H1 (cell line): ENCODE data around the gene VPS11. TPM values are rescaled to one million over a fixed set of nuclear protein-coding genes. Genes with fewer than 3 reads are reported as not detected.

ENCODE experiments used
- CTCF ChIA-PET: fragments of 300-600 bp; sonication (Branson Sonifier 250); formaldehyde crosslinking; loops from one replicate; lab custom pipeline; 2021; ENCODE audit not compliant: partially characterized antibody; lab: Charles Lee
- POLR2A ChIA-PET: fragments of 300-600 bp; sonication (Branson Sonifier 250); formaldehyde crosslinking; loops from one replicate; lab custom pipeline; 2021; ENCODE audit warnings: inconsistent platforms; ENCODE audit not compliant: partially characterized antibody; lab: Charles Lee
- DNase-seq, 2 experiments: peaks; one replicate each; pipeline versions ENCODE4 v3.0.0 to v3.0.0-alpha.2; 2010 to 2022; ENCODE audit warnings: low spot score in 2 of 2, low read depth in 1 of 2, mixed read lengths in 1 of 2
- FAIRE-seq: peaks from 2 replicates; lab custom pipeline; 2011; peaks lifted over from hg19 to GRCh38; lab: Jason Lieb, UNC
- H2AFZ ChIP-seq: 2 replicates; pipeline ENCODE4 v1.8.1; 2012; ENCODE audit warnings: low read length, inconsistent platforms
- H2AK5ac ChIP-seq: 2 replicates; pipeline ENCODE4 v1.6.1; 2013; ENCODE audit warnings: low read depth, low read length
- H2BK120ac ChIP-seq: replicated peaks from 2 replicates; pipeline ENCODE3; 2013; ENCODE audit warnings: low read depth, low read length, inconsistent platforms
- H2BK12ac ChIP-seq: 2 replicates; pipeline ENCODE4 v1.6.1; 2013; ENCODE audit warnings: low read depth, low read length
- H2BK15ac ChIP-seq: 2 replicates; pipeline ENCODE4 v1.6.1; 2013; ENCODE audit warnings: low read length
- H2BK20ac ChIP-seq: 2 replicates; pipeline ENCODE4 v1.6.1; 2013; ENCODE audit warnings: low read length
- H2BK5ac ChIP-seq: 2 replicates; pipeline ENCODE4 v1.6.1; 2013; ENCODE audit warnings: low read depth, low read length
- H3K14ac ChIP-seq: 2 replicates; pipeline ENCODE4 v1.6.1; 2013; ENCODE audit warnings: inconsistent platforms; ENCODE audit not compliant: insufficient read length
- H3K18ac ChIP-seq: 2 replicates; pipeline ENCODE4 v1.6.1; 2013; ENCODE audit warnings: low read length; ENCODE audit errors: extremely low read depth
- H3K23ac ChIP-seq: 2 replicates; pipeline ENCODE4 v1.6.1; 2013; ENCODE audit warnings: inconsistent platforms; ENCODE audit not compliant: insufficient read length
- H3K23me2 ChIP-seq: 2 replicates; pipeline ENCODE4 v1.6.1; 2013; ENCODE audit warnings: low read depth, low read length
- H3K27ac ChIP-seq: 2 replicates; pipeline ENCODE4 v1.6.1; 2011; ENCODE audit warnings: low read depth, low read length, inconsistent platforms
- H3K27me3 ChIP-seq, 4 experiments: replicated peaks in 1 of 4; 1 replicate in 1 of 4; 2 replicates in 3 of 4; pipeline versions ENCODE4 v1.6.1 to v1.8.1; 2011 to 2013; ENCODE audit warnings: low read length in 3 of 4, mild to moderate bottlenecking in 3 of 4, inconsistent platforms in 2 of 4, mixed read lengths in 2 of 4, moderate library complexity in 1 of 4; ENCODE audit not compliant: control insufficient read depth in 3 of 4, insufficient read depth in 3 of 4; ENCODE audit errors: extremely low read depth in 1 of 4
- H3K36me3 ChIP-seq, 4 experiments: 2 replicates each; pipeline versions ENCODE4 v1.6.1 to v1.8.1; 2011 to 2013; ENCODE audit warnings: mild to moderate bottlenecking in 4 of 4, low read length in 3 of 4, moderate library complexity in 2 of 4, control low read depth in 1 of 4, inconsistent platforms in 1 of 4; ENCODE audit not compliant: insufficient read depth in 4 of 4, control insufficient read depth in 2 of 4
- H3K4ac ChIP-seq: replicated peaks from 2 replicates; pipeline ENCODE3; 2013; ENCODE audit warnings: low read length, low read depth, mixed read lengths, inconsistent platforms; ENCODE audit not compliant: insufficient read length
- H3K4me1 ChIP-seq, 4 experiments: replicated peaks in 1 of 4; 1 replicate in 1 of 4; 2 replicates in 3 of 4; pipeline versions ENCODE4 v1.6.1 to v1.8.1; 2011 to 2013; ENCODE audit warnings: low read length in 3 of 4, inconsistent platforms in 2 of 4, mixed read lengths in 1 of 4; ENCODE audit not compliant: insufficient read depth in 4 of 4, control insufficient read depth in 3 of 4
- H3K4me2 ChIP-seq, 2 experiments: 2 replicates each; pipeline versions ENCODE4 v1.6.1 to v1.8.1; 2011 to 2013; ENCODE audit warnings: low read depth in 2 of 2, low read length in 2 of 2, control low read depth in 1 of 2, inconsistent platforms in 1 of 2, mild to moderate bottlenecking in 1 of 2; ENCODE audit not compliant: insufficient read depth in 1 of 2
- H3K4me3 ChIP-seq, 4 experiments: fragments of 200-600, 300-600 bp in 1 of 4; sonication (generic), shearing (Covaris generic), sonication (Bioruptor Twin) in 1 of 4; 2 replicates each; pipeline versions ENCODE4 v1.5.1 to v1.8.1; 2011 to 2016; ENCODE audit warnings: low read length in 4 of 4, low read depth in 3 of 4, control low read depth in 2 of 4, inconsistent platforms in 2 of 4, mild to moderate bottlenecking in 2 of 4, mixed read lengths in 1 of 4, moderate library complexity in 1 of 4; ENCODE audit not compliant: insufficient read depth in 2 of 4; ENCODE audit errors: extremely low read depth in 1 of 4
- H3K56ac ChIP-seq: replicated peaks from 2 replicates; pipeline ENCODE3; 2013; ENCODE audit warnings: low read depth, mild to moderate bottlenecking, mixed read lengths, low read length, inconsistent platforms; ENCODE audit not compliant: insufficient read length
- H3K79me1 ChIP-seq: 2 replicates; pipeline ENCODE4 v1.6.1; 2013; ENCODE audit warnings: low read depth, low read length, control low read depth
- H3K79me2 ChIP-seq, 2 experiments: 2 replicates each; pipeline versions ENCODE4 v1.6.1 to v1.8.1; 2012 to 2013; ENCODE audit warnings: low read length in 2 of 2, mild to moderate bottlenecking in 2 of 2, inconsistent platforms in 1 of 2; ENCODE audit not compliant: insufficient read depth in 2 of 2, control insufficient read depth in 1 of 2
- H3K9ac ChIP-seq, 4 experiments: replicated peaks in 1 of 4; 1 replicate in 1 of 4; 2 replicates in 3 of 4; pipeline versions ENCODE4 v1.6.1 to v1.8.1; 2011 to 2013; ENCODE audit warnings: low read depth in 3 of 4, low read length in 3 of 4, control low read depth in 2 of 4, mild to moderate bottlenecking in 2 of 4, moderate library complexity in 2 of 4, inconsistent platforms in 1 of 4; ENCODE audit errors: extremely low read depth in 1 of 4
- H3K9me3 ChIP-seq, 2 experiments: 2 replicates each; pipeline versions ENCODE4 v1.6.1 to v1.8.1; 2012 to 2013; ENCODE audit warnings: mild to moderate bottlenecking in 2 of 2, moderate library complexity in 2 of 2, control low read depth in 1 of 2, inconsistent platforms in 1 of 2, low read depth in 1 of 2, low read length in 1 of 2, mixed read lengths in 1 of 2; ENCODE audit not compliant: insufficient read depth in 2 of 2
- H4K20me1 ChIP-seq, 2 experiments: replicated peaks in 1 of 2; 2 replicates each; pipeline versions ENCODE3 to v1.8.1; 2011 to 2013; ENCODE audit warnings: inconsistent platforms in 2 of 2, low read length in 2 of 2, mild to moderate bottlenecking in 1 of 2; ENCODE audit not compliant: insufficient read depth in 2 of 2, control insufficient read depth in 1 of 2
- H4K5ac ChIP-seq: 2 replicates; pipeline ENCODE4 v1.6.1; 2013; ENCODE audit warnings: low read length, low read depth, mixed read lengths, inconsistent platforms; ENCODE audit not compliant: insufficient read length
- H4K8ac ChIP-seq: 2 replicates; pipeline ENCODE4 v1.8.0; 2013; ENCODE audit warnings: mild to moderate bottlenecking, moderate library complexity, low read length, inconsistent platforms; ENCODE audit not compliant: insufficient read depth; ENCODE audit errors: extremely low read depth
- H4K91ac ChIP-seq: replicated peaks from 2 replicates; pipeline ENCODE3; 2013; ENCODE audit warnings: low read length, mixed read lengths, inconsistent platforms; ENCODE audit not compliant: insufficient read length
- CEBPB ChIP-seq: IDR thresholded peaks from 2 replicates; pipeline ENCODE4 v1.6.1; 2012; ENCODE audit warnings: low read depth, low read length
- CREB1 ChIP-seq: IDR thresholded peaks from 2 replicates; pipeline ENCODE4 v1.6.1; 2012; ENCODE audit warnings: inconsistent platforms
- CTCF ChIP-seq, 3 experiments: IDR thresholded peaks; 1 replicate in 2 of 3; 2 replicates in 1 of 3; pipeline versions ENCODE4 v1.5.1 to v1.6.1; 2011; ENCODE audit warnings: low read length in 3 of 3, mild to moderate bottlenecking in 3 of 3, inconsistent platforms in 2 of 3, low read depth in 1 of 3, moderate library complexity in 1 of 3; ENCODE audit not compliant: insufficient read depth in 1 of 3; ENCODE audit errors: control extremely low read depth in 1 of 3
- EGR1 ChIP-seq: IDR thresholded peaks from 2 replicates; pipeline ENCODE4 v1.6.1; 2011; ENCODE audit warnings: low read depth, low read length, borderline replicate concordance
- RAD21 ChIP-seq, 2 experiments: IDR thresholded peaks in 1 of 2; conservative IDR thresholded peaks in 1 of 2; 2 replicates each; pipeline ENCODE4 v1.6.1; 2011; ENCODE audit warnings: low read depth in 2 of 2, low read length in 2 of 2, improper control_type of control experiment in 1 of 2, inconsistent platforms in 1 of 2, mild to moderate bottlenecking in 1 of 2, moderate library complexity in 1 of 2
- WGBS, 2 experiments: shearing (Covaris generic) in 1 of 2; methylation state at CpG; one replicate each; pipeline versions ENCODE4 v1.1.6 to v1.1.7; 2013 to 2015; ENCODE audit warnings: low lambda C conversion rate in 2 of 2, mixed read lengths in 2 of 2, inconsistent platforms in 1 of 2, low coverage in 1 of 2, missing lambda C conversion rate in 1 of 2; ENCODE audit not compliant: insufficient replicate concordance in 2 of 2, insufficient coverage in 1 of 2, insufficient read length in 1 of 2; ENCODE audit errors: extremely low coverage in 1 of 2, missing lambda C conversion rate in 1 of 2; 5-methylcytosine and 5-hydroxymethylcytosine counted together
- polyA plus RNA-seq, 7 experiments: library from polyadenylated mRNA; depleted of rRNA in 3 of 7; stranded (reverse) in 5 of 7; unstranded in 2 of 7; fragments of >200 nt in 5 of 7; fragments of 200-250 nt in 2 of 7; gene quantifications; 1 replicate in 5 of 7; 2 replicates in 1 of 7; 4 replicates in 1 of 7; pipeline versions ENCODE4 v1.2.1 to v1.2.3, GENCODE V29; 2011 to 2013; ENCODE audit warnings: missing spikeins in 2 of 7, mixed read lengths in 2 of 7
- total RNA-seq: library from RNA; stranded (reverse); fragmentation: NEBNext Ultra II Directional; extraction: Animal tissue kit (Norgen Biotek cat#: 25700); gene quantifications from 2 replicates; pipeline ENCODE4 v1.2.1, GENCODE V29; 2021

VPS11 gene
- total and polyA plus RNA-seq, 2 of the 8 experiments (the other 6 are each of a cell fraction or from before 2014, with no cell fraction given) = 13.1 to 15.5 TPM

DNA sequence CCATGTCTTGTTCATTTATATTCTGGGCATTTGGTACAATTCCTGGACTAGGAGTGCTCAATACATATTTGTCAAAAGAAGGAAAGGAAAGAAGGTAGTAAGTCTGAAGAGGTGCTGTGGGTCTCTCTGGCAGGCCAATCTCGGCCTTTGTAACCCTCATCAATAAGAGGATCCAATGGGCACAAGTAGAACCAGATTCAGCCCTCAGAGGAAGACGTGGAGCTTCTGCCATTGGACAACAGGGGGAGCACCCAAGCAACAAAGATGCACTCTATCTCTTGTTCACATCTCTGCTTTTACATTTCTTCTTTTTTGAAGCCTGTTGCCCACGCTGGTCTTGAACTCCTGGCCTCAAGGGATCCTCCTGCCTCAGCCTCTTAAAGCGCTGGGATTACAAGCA lies 2.2 kb upstream of the VPS11 start:
- Histone ChIP-seq H3K27ac (no peak overlapping the region), H3K79me2 (peaks cover 0 to 13% of the 10 kb centered on the region in 2 experiments; a peak in 2 of 4 replicates), H3K4me2 (no peak overlapping the region), H3K9me3 (no peaks in the 10 kb centered on the region), H2BK120ac (no peak overlapping the region), H3K27me3 (no peaks in the 10 kb centered on the region), H3K4ac (no peak overlapping the region), H3K23me2 (no peaks in the 10 kb centered on the region; the same call in 1 of the 2 replicates), H3K36me3 (peaks cover 0 to 5% (median 4%) of the 10 kb centered on the region in 4 experiments; a peak in 5 of 8 replicates), H2BK5ac (no peak overlapping the region), H2BK15ac (no peak overlapping the region), H3K18ac (no peak overlapping the region), H3K56ac (no peak overlapping the region), H4K8ac (no peak overlapping the region), H3K4me1 (no peaks in the 10 kb centered on the region; a peak in 1 of 7 replicates), H2BK12ac (no peak overlapping the region), H2BK20ac (no peak overlapping the region), H3K9ac (no peak overlapping the region), H2AK5ac (no peak overlapping the region), H3K4me3 (no peak overlapping the region), H3K23ac (no peak overlapping the region), H3K79me1 (no peaks in the 10 kb centered on the region; the same call in 1 of the 2 replicates), H3K14ac (no peak overlapping the region), H4K91ac (no peak overlapping the region), H2AFZ (no peak overlapping the region), H4K5ac (no peak overlapping the region), H4K20me1 (no peaks in the 10 kb centered on the region)
- CTCF ChIA-PET = interaction anchor here (1.0 to 1.4 kb wide), 4 partner anchors 20 to 272 kb away, joined by 3 to 4 read pairs (median 3); no protein-coding TSS in a partner anchor
- POLR2A ChIA-PET = interaction anchor here (0.8 to 1.5 kb wide), 5 partner anchors 9 to 50 kb away, joined by 3 to 4 read pairs (median 3); partner anchors contain the start of genes HYOU1, RPS25 and TRAPPC4
- WGBS, 2 experiments = 49% methylated on average over 4 of the region's 4 CpGs; no CpG with 5 or more reads in 1 of the 2 experiments
- TF ChIP-seq RAD21 (IDR thresholded peaks at IDR 0.05 in 1 of 2, conservative IDR thresholded peaks at IDR 0.05 in 1 of 2; ENCODE audit: low read depth in 2 of 2, low read length in 2 of 2) (peak; percentile 36 to 46), EGR1 (no peak), CEBPB (no peak), CREB1 (0 out of 2 replicates have a peak, but pooled peaks have one; percentile 14), CTCF (IDR thresholded peaks at IDR 0.05; ENCODE audit: control extremely low read depth in 1 of 3, insufficient read depth in 1 of 3, low read depth in 1 of 3, low read length in 3 of 3) (peak; percentile 45 to 73 (median 49))
- DNase-seq = no peak
- FAIRE-seq = no peak
